A673 (cell line): ENCODE measurements around the gene C6.

Source experiments
- CTCF ChIP-seq: fragments of 300-800, 200-600 bp; sonication (generic); conservative IDR thresholded peaks from 2 replicates; pipeline ENCODE4 v1.5.1; 2017; ENCODE audit warnings: low read depth, mild to moderate bottlenecking, antibody characterized with exemption, low read length, moderate library complexity, mixed read lengths
- EZH2 ChIP-seq: fragments of 200-600 bp; sonication (generic); IDR thresholded peaks from 2 replicates; pipeline ENCODE4 v1.6.1; 2017; ENCODE audit warnings: borderline replicate concordance, low read depth, mild to moderate bottlenecking, mixed read lengths, antibody characterized with exemption, low read length; ENCODE audit not compliant: poor library complexity, severe bottlenecking

- TF ChIP-seq CTCF (no peak), EZH2 (no peak)
Measured at GRCh38 chr5:41213340-41213739, at the start of gene C6.
